HG02943 (cell line): Measurements from ENCODE around the gene ABCB8.

Experiments
- ATAC-seq: cut with Tn5 transposase; IDR thresholded peaks from one replicate; pipeline ENCODE4 v1.9.1; 2021; ENCODE audit warnings: mild to moderate bottlenecking, low read depth, moderate library complexity; ENCODE audit not compliant: unreplicated experiment

ABCB8 gene

DNA sequence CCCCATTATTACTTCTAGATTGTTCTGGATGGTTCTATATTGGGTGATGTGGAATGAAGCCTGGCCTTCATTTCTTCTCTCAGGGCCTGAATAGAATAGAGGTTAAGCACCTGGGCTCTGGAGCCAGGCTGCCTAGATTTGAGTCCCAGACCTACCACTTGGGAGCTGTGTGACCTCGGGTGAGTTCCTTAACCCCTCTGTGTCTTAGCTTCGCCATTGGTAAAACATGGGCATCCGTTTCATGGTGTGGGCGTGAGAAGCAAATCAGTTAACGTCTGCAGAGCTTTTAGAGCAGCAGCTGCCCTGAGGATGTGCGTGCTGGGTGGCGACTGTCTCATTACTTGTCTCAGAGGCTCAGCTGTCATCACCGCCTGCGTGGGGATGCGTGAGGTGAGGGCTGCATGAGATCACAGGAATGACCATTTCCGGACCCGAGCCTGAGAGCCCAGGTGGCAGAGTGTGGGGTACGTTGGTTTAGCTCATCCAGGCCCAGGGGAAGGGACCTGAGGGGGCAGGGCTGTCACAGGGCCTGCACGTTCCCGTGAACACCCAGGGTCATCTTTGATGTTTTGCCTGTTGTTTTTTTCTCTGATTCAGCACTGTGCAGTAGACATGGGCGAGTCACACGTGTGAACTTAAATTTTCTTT is 67.7 kb downstream of the ABCB8 start:
- ATAC-seq: no peak
